Measurements from ENCODE around the gene CD276. TPM values are rescaled to one million over a fixed set of nuclear protein-coding genes. Genes with fewer than 3 reads are reported as not detected.

Gene CD276
- total RNA-seq, 1 experiment from 2014 or later = 133 TPM

GRCh38 chr15:73757571-73757970 lies 73.4 kb downstream of the CD276 start:
- Histone ChIP-seq H2BK15ac (ENCODE audit: low read depth, low read length) (no peak overlapping the region), H2BK12ac (ENCODE audit: insufficient read length, low read depth, low read length) (no peak overlapping the region), H3K23me2 (ENCODE audit: insufficient read length, low read depth, low read length, poor library complexity, severe bottlenecking) (peaks cover 9% of the 10 kb centered on the region), H3T11ph (ENCODE audit: low read length) (no peak overlapping the region), H3K9ac (ENCODE audit: extremely low read depth, insufficient read length, low read length) (no peak overlapping the region), H3K18ac (ENCODE audit: insufficient read length, low read depth, low read length) (no peak overlapping the region), H3K27me3 (ENCODE audit: insufficient read depth, low read length) (peaks cover 2% of the 10 kb centered on the region; the same call in 1 of the 2 replicates), H3K14ac (ENCODE audit: insufficient read depth, low read length) (no peak overlapping the region), H3K23ac (ENCODE audit: insufficient read length, low read depth, low read length) (no peak overlapping the region), H2AK5ac (ENCODE audit: insufficient read length, low read length) (no peak overlapping the region), H3K27ac (ENCODE audit: insufficient read length, low read depth, low read length) (no peak overlapping the region), H2BK120ac (ENCODE audit: low read depth, low read length, poor library complexity, severe bottlenecking) (no peak overlapping the region), H3K4me1 (ENCODE audit: insufficient read depth, low read length) (peaks cover 11% of the 10 kb centered on the region), H3K79me2 (ENCODE audit: insufficient read depth, low read length) (no peaks in the 10 kb centered on the region), H3K4ac (ENCODE audit: low read depth, low read length) (no peak overlapping the region), H4K91ac (ENCODE audit: insufficient read length, low read depth, low read length) (no peak overlapping the region), H3K56ac (ENCODE audit: insufficient read length, low read depth, low read length) (no peak overlapping the region), H4K20me1 (ENCODE audit: control insufficient read depth, insufficient read depth, insufficient read length) (no peaks in the 10 kb centered on the region), H3K79me1 (ENCODE audit: insufficient read depth, low read depth, low read length, poor library complexity, severe bottlenecking) (no peaks in the 10 kb centered on the region), H3K9me3 (ENCODE audit: control insufficient read depth, low read depth, low read length) (no peaks in the 10 kb centered on the region), H2BK20ac (ENCODE audit: low read depth, low read length, poor library complexity, severe bottlenecking) (no peak overlapping the region), H2AFZ (ENCODE audit: low read length) (no peak overlapping the region), H2BK5ac (ENCODE audit: insufficient read length, low read length) (no peak overlapping the region), H4K5ac (ENCODE audit: insufficient read length, low read depth, low read length) (no peak overlapping the region), H3K4me2 (ENCODE audit: insufficient read depth, insufficient read length, low read length) (no peak overlapping the region), H4K8ac (replicated peaks; ENCODE audit: insufficient read length, low read depth, low read length) (no peak overlapping the region)
- Mint-ChIP-seq H3K4me3 (no peak overlapping the region), H3K27me3 (ENCODE audit: low read depth) (peaks cover 31% of the 10 kb centered on the region), H3K9me3 (no peaks in the 10 kb centered on the region), H3K27ac (no peak overlapping the region), H3K36me3 (ENCODE audit: insufficient read depth in 1 of 3, low read depth in 3 of 3) (no peaks in the 10 kb centered on the region), H3K4me1 (peaks cover 18 to 20% of the 10 kb centered on the region in 2 experiments)
- no peak for TF ChIP-seq CTCF (conservative IDR thresholded peaks at IDR 0.05)
- DNase-seq = no peak
